Stimulated activated CD4-positive, alpha-beta T cell treated with anti-CD3 and anti-CD28 coated beads, Interleukin-15, amount 100 ng/mL, for 48 hours (primary cell): ENCODE measurements around the gene RFX2.

Source experiments
- DNase-seq, 2 donors: peaks; one replicate each; pipeline ENCODE4 v3.0.0-alpha.2; 2020; ENCODE audit warnings: low read depth in 2 of 2

RFX2 gene

DNA sequence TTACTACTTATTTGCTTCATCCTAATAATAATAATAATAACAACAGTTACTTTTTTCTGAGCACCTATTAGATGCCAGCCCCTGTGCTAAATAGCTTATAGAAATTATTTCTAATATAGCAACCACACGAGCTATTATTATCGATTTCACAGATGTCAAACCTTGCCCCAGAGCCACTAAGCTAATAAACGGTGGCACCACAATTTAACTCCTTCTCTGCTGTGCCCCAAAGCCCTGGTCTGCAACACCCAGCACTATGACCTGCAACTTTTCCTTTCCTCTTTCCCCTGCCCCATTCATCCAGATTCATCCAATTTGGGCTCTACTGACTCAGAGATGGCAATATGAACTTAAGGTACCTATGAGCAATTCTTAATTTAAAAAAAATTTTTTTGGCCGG, 6.4 kb downstream of the RFX2 start:
- no peak for DNase-seq

DNA sequence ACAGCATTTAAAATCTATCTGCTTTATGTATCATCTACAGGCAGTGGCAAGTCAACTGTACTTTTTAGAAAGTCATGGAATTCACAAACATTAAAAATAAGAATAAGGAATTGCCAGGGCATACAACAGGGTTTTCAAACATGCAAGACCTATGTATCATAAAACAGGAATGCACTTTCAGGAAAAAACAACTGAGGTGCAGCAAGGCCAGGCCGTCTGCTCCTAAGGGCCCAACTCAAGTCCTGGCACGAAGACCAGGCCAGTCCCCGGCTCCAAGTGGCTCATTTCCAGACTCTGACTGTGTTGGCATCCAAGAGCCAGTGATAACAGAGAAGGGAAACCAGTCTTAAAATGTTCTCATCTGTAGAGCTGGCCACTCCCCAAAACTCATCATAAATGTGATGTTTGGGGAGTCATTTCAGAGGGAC, 7.1 kb downstream of the RFX2 start:
- DNase-seq: no peak

DNA sequence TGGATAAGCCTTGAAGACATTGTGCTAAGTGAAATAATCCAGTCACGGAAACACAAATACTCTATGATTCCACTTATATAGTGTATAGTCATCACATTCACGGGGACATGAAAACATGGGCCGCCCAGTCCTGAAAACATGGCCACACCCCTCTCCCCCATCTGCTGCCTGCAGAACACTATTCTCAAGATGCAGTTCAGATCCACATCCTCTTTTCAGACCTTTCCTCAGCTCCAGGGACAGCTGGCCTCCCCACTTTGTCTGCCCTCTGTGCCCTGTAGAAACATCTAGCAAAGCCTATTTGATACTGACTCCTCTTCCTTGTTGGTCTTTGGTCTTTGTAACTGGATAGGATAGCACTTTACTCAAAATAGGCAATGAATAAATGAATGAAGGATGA, 8.3 kb downstream of the RFX2 start:
- no peak for DNase-seq

DNA sequence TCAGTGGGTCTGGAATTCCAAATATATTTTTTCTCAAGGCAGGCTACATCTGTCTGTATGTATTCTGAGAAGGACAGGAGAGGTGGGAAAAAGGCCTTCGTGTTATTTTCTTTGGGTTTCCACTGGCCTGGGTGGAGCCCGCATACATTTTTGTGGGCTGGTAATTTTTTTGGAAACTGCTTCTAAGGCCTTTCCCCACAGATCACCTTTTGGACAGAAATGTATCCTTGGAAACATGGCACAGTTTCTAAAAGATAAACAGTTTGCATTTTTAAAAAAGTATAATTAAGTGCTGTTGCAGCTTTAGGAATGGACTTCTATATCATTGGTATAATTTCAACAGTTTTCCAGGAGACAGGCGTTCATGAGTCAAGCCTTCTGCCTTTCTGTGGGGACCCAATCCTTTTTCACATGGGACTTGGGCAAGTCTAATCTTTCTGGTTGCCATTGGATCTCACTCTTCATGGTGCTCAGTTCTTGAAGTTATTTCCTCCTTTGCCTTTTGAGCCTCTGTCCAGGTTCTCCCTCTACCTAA, 8.9 kb downstream of the RFX2 start:
- no peak for DNase-seq

DNA sequence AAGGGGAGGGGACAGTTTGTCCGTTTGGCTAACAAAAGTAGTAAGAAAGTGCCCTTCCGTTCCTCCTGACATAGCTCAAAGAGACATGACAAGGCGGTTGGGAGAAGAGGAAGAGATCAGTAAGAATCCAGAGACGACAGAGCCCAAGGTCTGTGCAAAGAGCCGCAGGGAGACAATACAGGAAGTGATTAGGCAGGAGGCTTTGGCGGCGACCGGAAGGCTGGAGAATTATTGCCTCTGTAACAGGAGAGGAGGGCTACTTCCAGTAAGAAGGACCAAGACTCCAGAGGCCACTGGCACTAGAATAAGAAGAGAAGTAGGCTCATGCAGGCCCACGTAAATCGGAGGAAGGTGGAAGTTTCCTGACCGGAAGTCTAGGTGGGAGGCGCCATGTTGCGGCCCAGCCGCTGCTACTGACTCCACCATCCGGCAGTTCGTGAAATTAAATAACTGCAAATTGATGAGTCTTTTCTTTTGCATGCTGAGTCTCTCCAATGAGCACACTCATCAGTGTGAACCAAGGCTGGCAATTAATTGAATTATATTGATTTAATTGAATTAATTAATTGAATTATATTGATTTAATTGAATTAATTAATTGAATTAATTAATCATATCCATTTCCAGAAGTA, 9.9 kb downstream of the RFX2 start:
- peak in 1 of 2 donors; percentile 27 for DNase-seq

DNA sequence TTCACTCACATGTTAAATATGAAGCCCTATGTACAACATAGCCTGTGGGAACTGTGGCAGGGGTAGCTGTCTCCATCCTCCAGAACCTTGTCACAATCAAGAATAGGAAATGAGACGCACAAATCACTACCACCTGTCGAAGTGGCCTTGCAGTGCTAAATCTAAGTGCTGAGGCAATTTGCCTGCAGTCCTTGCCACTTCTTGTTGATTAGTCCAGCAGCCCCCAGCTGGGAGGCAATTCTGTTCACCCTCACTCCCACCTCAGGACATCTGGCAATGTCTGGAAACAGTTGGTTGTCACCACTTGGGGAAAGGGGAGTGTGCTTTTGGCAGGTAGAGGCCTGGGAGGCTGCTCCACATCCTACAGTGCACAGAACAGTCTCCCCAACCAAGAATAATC, 10.7 kb downstream of the RFX2 start:
- DNase-seq: no peak

DNA sequence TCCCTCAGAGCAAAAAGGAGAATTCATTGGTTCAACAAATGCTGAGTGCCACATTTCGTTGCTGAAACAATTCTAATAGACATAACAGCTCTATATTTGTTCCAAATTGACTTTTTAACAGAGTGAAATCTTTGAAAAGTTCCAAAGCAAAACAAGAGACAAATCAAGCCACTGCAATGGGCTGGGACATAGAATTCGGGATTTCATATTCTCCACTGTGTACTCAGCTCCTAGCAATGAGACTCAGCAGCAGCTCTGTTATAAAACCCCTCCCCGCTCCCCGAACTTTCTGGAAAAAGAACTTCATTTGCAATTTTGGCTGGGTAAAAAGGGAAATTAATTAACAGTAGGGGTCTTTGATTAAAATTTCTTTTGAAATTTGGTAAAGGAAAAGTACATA, 11.3 kb downstream of the RFX2 start:
- no peak for DNase-seq

DNA sequence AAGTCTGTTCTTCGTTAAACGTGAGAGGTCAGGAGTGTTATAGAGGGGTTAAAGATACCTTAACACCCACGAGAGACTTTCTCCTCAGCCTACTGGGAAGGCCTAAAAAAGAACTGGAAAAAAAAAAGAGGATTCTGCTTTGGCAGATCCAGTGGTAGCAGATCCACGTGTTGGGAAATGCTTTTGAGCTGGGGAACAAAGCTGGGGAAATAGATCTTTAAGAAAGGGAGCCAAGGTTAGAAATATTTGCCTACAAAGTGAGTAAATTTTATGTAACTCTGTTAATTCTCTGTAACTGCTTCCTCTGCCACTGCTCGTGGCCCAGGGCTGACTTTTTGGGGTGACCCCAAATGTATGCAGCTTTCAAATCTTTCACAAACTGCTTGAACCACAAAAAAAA, 11.7 kb downstream of the RFX2 start:
- no peak for DNase-seq

DNA sequence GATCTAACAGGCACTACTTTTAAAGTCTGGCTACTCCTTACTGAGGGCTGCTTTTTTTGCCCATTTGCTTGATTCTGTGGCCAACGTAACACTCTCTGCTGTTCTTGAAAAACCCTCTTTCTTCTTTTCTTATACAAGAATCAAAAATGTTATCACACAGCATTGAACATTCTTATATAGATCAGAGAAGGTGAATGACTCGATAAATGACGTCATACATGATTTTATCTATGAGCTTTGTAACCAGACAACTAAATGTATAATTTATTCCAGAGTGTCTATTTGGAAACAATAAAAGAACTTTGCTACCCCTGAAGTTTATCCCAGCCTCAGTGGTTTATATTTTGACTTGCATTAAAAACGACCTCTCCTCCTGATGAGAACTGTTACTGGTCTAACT, 12.4 kb downstream of the RFX2 start:
- no peak for DNase-seq

DNA sequence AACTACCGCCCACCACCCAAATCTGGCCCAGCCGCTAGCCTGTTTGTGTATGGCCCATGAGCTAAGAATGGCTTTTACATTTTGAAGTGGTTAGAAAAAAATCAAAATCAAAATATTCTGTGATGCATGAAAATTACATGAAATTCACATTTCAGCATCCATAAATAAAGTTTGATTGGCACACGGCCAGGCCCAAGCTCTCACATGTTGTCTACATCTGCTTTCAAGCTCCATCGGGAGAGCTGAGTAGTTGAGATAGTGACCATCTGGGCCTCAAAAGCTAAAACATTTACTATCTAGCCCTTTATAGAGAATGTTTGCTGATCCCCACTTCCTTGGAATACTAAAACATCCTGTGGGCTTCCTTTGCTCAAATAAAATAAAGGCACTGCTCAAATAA, 14.5 kb downstream of the RFX2 start:
- no peak for DNase-seq

DNA sequence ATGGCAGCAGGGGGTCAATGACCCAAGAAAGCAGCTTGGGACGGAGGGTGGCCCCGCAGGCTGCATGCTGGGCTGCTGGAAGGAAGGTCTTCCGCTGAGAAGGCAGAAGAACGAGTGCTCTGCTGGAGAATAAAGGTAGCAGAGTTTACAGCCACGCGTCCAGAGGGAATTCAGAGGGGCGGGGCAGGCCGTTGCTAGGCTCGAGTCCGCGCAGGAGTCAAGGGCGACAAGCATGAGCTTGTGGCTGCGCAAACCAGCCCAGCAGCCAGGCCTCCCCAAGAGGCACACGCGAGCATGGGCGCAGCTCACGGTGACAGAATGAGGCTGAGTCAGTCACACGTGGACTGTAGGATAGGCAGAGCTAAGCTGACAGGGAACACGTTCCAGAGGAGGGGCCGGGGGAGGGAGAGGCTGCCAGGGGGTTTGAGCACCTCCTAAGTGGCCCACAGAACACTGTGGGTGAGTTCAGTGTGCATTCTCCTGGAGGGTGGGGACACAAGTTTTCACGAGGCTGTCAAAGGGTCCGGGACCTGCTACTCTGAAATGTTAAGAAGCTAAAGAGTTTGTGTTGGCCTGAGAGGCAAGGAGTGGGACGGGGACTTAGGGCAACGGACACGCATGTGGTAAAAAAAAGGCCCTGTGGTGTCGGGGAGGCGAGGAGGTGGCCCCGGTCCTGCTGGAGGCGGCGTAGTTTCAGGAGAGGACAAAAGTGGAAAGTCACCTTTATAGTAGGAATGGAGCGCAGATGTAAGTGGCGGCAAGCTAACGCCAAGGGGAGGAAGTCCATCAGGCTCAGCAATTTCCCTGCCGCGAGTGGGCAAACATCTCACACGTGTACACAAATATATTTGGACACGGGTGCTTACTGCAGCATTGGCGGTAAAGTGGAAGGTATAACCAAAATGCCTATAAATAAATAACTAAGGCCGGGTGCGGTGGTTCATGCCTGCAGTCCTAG, 17.7 kb downstream of the RFX2 start:
- DNase-seq: no peak

DNA sequence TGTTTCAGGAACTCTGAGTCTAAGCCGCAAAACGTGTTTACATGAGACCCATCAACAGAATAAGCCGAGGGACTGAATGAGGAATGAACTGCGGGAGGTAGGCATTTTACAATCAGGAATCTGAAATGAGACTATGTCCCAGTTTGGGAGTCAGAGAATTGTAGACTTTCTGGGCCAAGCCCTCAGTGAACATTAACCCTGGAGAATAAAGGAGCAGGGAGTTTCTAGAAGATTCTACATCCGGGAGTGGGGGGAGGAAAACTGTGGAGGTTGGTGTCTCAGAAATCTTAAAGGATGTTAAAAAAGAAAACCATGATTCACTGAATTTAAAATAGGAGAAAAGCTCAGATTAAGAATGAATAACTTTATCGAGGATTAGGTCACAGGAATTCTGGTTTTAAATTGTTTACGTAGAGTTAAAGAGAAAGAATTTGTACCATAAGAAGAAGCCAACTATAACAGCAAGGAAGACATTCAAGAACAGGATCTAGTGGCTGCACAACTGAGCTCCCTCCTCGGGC, 18.5 kb downstream of the RFX2 start:
- no peak for DNase-seq

DNA sequence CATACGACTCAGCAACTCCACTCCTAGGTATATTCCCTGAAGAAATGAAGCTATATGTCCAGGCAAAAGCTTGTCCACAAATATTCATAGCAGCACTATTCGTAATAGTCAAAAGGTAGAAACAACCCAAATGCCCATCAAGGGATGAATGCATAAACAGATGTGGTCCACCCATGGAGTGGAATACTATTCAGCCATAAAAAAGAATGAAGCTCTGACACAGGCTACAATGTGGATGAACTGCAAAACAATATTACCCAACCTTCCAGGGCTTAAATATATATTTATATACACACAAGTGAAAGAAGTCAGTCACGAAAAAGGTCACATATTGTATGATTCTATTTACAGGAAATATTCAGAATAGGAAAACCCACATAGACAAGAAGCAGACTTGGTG, 19.7 kb downstream of the RFX2 start:
- DNase-seq: no peak

DNA sequence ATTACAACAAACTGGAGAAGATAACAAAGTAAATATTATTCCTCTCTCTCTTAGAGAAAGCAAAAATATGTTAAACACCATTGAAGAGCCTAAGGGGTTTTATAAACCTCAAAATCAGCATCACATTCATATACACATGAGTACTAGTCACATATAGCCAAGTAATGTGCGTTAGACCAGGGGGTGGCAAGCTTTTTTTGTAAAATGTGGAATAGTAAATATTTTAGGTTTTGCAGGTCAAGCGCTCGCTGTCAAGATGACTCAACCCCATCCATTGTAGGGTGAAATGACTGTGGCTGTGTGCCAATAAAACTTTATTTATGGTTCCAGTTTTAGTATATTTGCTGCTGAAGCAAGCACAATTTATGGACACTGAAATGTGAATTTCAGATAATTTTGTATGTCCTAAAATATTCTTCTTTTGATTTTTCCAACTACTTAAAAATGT, 21.7 kb downstream of the RFX2 start:
- no peak for DNase-seq

DNA sequence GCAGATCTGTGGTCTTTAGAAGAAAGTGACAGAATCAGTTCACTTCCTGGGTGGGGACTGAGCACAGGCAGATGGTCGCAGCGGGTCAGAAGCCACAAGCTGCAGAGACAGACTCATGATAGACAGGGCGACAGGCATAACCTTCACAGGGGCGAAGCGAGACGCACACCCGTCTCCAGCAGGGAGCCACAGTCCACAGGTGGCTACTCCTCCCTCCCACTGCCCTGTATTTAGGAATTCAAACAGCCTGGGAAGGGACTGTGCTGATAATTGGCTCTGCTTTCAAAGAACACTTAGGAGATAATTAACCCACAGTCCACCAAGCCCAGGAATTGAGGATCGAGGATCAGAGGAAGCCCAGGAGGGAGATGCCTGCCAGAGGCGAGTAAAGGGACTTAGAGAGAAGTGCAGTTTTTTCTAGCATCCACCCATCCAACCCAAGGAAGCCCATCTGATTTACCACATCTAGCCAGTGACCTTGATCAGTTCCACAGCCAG, 23.2 kb downstream of the RFX2 start:
- no peak for DNase-seq

DNA sequence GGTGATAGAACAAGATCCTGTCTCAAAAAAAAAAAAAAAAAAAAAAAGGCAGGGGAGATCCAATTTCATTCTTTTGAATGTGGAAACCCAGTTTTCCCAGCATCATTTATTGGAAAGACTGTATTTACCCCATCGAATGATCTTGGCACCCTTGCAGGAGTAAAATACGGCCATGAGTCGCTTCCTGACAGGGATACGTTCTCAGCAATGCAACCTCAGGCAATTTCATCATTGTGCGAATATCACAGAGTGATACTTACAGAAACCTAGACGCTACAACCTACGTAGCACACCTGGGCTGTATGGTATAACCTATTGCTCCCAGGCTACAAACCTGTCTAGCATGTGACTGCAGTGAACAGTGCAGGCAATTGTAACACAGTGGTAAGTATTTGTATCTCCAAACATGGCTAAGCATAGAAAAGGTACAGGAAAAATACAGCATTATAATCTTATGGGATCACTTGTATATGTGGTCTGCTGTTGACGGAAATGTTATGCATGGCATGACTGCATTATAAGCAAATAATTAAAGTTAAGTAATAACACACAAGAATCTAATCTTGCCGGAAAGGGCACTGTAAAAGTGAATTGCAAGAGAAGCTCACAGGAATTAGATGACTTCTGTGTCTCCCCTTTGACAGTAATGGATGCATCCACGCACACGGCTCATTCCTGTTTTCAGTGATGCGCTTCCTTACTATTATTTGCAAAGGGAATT, 24.1 kb downstream of the RFX2 start:
- DNase-seq: no peak

DNA sequence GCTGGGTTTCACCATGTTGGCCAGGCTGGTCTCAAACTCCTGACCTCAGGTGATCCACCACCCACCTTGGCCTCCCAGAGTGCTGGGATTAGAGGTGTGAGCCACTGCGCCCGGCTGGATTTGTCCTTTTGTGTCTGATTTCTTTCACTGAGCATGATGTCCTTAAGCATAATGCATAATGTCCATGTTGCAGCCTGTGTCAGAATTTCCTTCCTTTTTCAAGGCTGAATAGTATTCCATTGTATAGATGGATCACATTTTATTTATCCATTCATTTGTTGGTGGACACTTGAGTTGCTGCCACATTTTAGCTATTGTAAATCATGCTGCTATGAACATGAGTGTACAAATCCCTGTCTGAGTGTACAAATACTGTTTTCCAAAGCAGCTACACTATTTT, 25.5 kb downstream of the RFX2 start:
- DNase-seq: no peak

DNA sequence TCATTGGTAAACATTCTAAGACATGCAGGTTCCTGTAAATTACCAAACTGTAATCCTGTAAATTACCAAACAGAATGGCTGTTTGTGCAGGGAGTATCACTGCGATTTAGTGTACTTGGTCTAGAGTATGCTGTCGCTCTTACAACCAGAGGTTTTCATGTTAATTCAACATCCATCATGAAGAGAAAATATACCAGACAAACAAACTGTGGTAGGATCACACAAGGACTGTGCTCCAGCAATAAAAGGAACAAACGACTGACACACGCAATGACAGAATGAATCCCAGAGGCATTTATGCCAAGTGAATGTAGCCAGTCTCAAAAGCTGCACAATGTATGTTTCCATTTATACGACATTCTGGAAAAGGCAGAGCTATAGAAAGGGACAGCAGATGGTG, 31.2 kb downstream of the RFX2 start:
- DNase-seq: no peak

DNA sequence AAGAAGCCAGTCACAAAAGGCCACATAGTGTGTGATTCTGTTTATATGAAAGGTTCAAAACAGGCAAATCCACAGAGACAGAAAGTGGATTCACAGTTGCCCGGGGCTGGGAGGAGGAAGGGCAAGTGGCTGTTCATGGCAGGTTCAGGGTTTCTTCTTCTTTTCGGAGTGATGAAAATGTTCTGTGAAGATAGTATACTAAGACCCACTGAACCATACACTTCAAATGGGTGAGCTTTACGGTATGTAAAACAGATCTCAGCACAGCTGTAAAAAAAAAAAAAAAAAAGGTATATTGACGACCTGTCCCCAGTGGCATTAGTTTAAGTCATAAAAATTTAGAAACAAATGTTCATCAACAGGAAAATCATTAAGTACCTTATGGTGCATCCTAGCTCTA, 32.2 kb downstream of the RFX2 start:
- DNase-seq: no peak

DNA sequence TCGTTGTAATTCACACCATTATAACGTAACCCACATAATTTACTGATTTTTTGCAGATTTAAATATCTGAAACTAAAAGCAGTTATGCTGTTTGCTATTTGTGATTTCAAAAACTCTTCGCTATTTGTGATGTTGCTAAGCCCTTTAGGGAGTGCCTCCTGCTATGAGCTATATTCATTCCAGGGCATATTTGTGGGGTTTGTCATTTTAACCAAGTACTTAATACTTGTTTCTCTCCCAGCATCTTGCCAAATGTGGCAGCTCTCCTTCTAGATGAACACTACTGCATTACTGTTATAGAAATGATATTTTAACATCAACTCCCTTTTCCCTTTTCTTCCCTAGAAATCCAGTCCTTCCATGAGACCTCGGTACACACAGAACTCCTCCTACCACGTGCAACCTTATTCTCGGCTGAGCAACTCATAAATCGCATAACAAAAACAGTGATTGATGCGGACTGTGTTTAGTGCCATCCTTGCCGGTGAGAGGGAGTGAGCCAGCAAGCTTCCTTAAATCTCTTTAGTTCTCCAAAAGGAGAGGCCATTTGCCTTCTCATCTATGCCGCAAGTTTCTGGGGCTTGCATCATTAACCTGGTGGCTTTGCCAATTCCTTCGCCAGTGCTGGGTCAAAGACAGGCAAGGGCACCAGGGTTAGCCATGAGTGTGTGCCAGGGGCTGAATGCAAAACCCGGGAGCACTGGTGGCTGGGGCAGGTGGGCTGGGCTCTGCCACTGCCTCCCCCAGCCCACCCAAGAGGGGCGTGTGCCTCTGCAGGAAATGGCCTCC, 33.4 kb downstream of the RFX2 start:
- no peak for DNase-seq

DNA sequence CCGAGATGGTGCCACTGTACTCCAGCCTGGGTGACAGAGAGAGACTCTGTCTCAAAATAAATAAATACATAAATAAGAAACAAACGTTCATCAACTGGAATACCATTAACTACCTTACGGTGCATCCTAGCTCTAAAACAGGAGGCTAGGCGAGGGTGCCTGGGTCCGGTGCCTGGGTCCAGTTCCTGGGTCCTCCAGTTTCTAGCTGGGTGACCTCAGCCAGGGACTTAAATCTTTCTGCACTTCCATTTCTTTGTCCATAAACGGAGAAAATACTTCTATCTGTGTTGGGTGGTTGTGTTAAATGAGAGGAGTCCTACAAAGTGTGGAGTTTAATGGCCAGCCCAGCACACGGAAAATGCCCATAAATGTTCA, 34.0 kb downstream of the RFX2 start:
- DNase-seq: no peak
